IMR-90 (cell line): ENCODE data around the gene GLCCI1. TPM values are rescaled to one million over a fixed set of nuclear protein-coding genes. Genes with fewer than 3 reads are reported as not detected.

Source experiments
- ATAC-seq: fragments of 200-7000 bp; cut with Tn5 transposase; 2 replicates; pipeline ENCODE4 v1.9.1; 2020; ENCODE audit warnings: low read depth, mild to moderate bottlenecking, moderate library complexity
- BruUV-seq: library from RNA; stranded (reverse); fragments of 400-500 nt; replicated peaks from 2 replicates; lab custom pipeline; 2021; lab: Mats Ljungman, UMichigan
- CTCF ChIA-PET: fragments of 300-600 bp; formaldehyde crosslinking; extraction: SDS; loops from one replicate; lab custom pipeline; 2021; ENCODE audit warnings: antibody characterized with exemption; lab: Yijun Ruan, JAX
- POLR2A ChIA-PET: fragments of 300-600 bp; sonication (Branson Sonifier 250); formaldehyde crosslinking; loops from one replicate; lab custom pipeline; 2022; ENCODE audit warnings: antibody characterized with exemption; ENCODE audit not compliant: unreplicated experiment; lab: Charles Lee
- DNase-seq: peaks from one replicate; pipeline ENCODE4 v3.0.0; 2013
- H2AFZ ChIP-seq: replicated peaks from 2 replicates; pipeline ENCODE3; 2013; ENCODE audit warnings: low read length, mild to moderate bottlenecking; ENCODE audit not compliant: poor library complexity
- H2AK5ac ChIP-seq: 2 replicates; pipeline ENCODE4 v1.6.1; 2013; ENCODE audit warnings: low read depth, low read length, inconsistent platforms
- H2AK9ac ChIP-seq: replicated peaks from 2 replicates; pipeline ENCODE3; 2013; ENCODE audit warnings: mild to moderate bottlenecking, low read depth, low read length, moderate library complexity; ENCODE audit not compliant: poor library complexity
- H2BK120ac ChIP-seq: 2 replicates; pipeline ENCODE4 v1.6.1; 2013; ENCODE audit warnings: low read depth, low read length, inconsistent platforms
- H2BK15ac ChIP-seq: 3 replicates; pipeline ENCODE4 v1.6.1; 2013; ENCODE audit warnings: low read depth, low read length, inconsistent platforms
- H2BK20ac ChIP-seq: 2 replicates; pipeline ENCODE4 v1.6.1; 2013; ENCODE audit warnings: low read depth, mild to moderate bottlenecking, inconsistent platforms, low read length, moderate library complexity
- H2BK5ac ChIP-seq: 2 replicates; pipeline ENCODE4 v1.6.1; 2013; ENCODE audit warnings: mild to moderate bottlenecking, low read depth, low read length, inconsistent platforms; ENCODE audit not compliant: poor library complexity, severe bottlenecking
- H3K14ac ChIP-seq: replicated peaks from 2 replicates; pipeline ENCODE4 v1.6.1; 2013; ENCODE audit warnings: low read depth, low read length, inconsistent platforms
- H3K18ac ChIP-seq: 2 replicates; pipeline ENCODE4 v1.6.1; 2013; ENCODE audit warnings: low read depth, low read length, control low read depth
- H3K23ac ChIP-seq: 2 replicates; pipeline ENCODE4 v1.6.1; 2013; ENCODE audit warnings: low read depth, low read length, inconsistent platforms
- H3K27ac ChIP-seq: 2 replicates; pipeline ENCODE4 v1.5.1; 2013; ENCODE audit warnings: mild to moderate bottlenecking, control low read depth, low read length; ENCODE audit not compliant: insufficient read depth
- H3K27me3 ChIP-seq: 2 replicates; pipeline ENCODE4 v1.6.1; 2013; ENCODE audit warnings: low read length; ENCODE audit not compliant: control insufficient read depth, insufficient read depth
- H3K36me3 ChIP-seq: 2 replicates; pipeline ENCODE4 v1.6.1; 2013; ENCODE audit warnings: low read length, mixed read lengths; ENCODE audit not compliant: control insufficient read depth, insufficient read depth
- H3K4ac ChIP-seq: 2 replicates; pipeline ENCODE4 v1.6.1; 2013; ENCODE audit warnings: low read depth, low read length, inconsistent platforms
- H3K4me1 ChIP-seq: 2 replicates; pipeline ENCODE4 v1.6.1; 2013; ENCODE audit warnings: low read length, mixed read lengths; ENCODE audit not compliant: control insufficient read depth, insufficient read depth
- H3K4me2 ChIP-seq: 2 replicates; pipeline ENCODE4 v1.6.1; 2013; ENCODE audit warnings: low read depth, mild to moderate bottlenecking, control low read depth, low read length, moderate library complexity
- H3K4me3 ChIP-seq: 2 replicates; pipeline ENCODE4 v1.5.1; 2013; ENCODE audit warnings: low read depth, mild to moderate bottlenecking, control low read depth, low read length, moderate library complexity; ENCODE audit not compliant: insufficient read depth
- H3K56ac ChIP-seq: 2 replicates; pipeline ENCODE4 v1.6.1; 2013; ENCODE audit warnings: low read length, inconsistent platforms; ENCODE audit not compliant: insufficient read depth; ENCODE audit errors: extremely low read depth
- H3K79me1 ChIP-seq, 2 experiments: 2 replicates each; pipeline ENCODE4 v1.6.1; 2013; ENCODE audit warnings: low read length in 2 of 2, inconsistent platforms in 1 of 2, low read depth in 1 of 2
- H3K9ac ChIP-seq: 2 replicates; pipeline ENCODE4 v1.6.1; 2013; ENCODE audit warnings: low read depth, low read length, control low read depth
- H3K9me1 ChIP-seq: 2 replicates; pipeline ENCODE4 v1.6.1; 2013; ENCODE audit warnings: low read length, inconsistent platforms; ENCODE audit not compliant: insufficient read depth
- H3K9me3 ChIP-seq: 2 replicates; pipeline ENCODE4 v1.6.1; 2013; ENCODE audit warnings: low read length; ENCODE audit not compliant: control insufficient read depth, insufficient read depth
- H4K20me1 ChIP-seq: 2 replicates; pipeline ENCODE4 v1.6.1; 2013; ENCODE audit warnings: low read length, inconsistent platforms; ENCODE audit not compliant: insufficient read depth
- H4K5ac ChIP-seq: 2 replicates; pipeline ENCODE4 v1.6.1; 2013; ENCODE audit warnings: mild to moderate bottlenecking, low read depth, low read length, control low read depth
- H4K8ac ChIP-seq, 2 experiments: 2 replicates each; pipeline ENCODE4 v1.6.1; 2013; ENCODE audit warnings: low read depth in 2 of 2, low read length in 2 of 2, control low read depth in 1 of 2, inconsistent platforms in 1 of 2
- H4K91ac ChIP-seq: 2 replicates; pipeline ENCODE4 v1.6.1; 2013; ENCODE audit warnings: low read depth, low read length, inconsistent platforms; ENCODE audit not compliant: insufficient read depth
- BHLHE40 ChIP-seq: fragments of 150-350 bp; IDR thresholded peaks from 2 replicates; pipeline ENCODE4 v1.6.1; 2016; ENCODE audit warnings: mild to moderate bottlenecking, low read depth, low read length
- CEBPB ChIP-seq: IDR thresholded peaks from 2 replicates; pipeline ENCODE4 v1.6.1; 2012; ENCODE audit warnings: low read depth, low read length, improper control_type of control experiment
- CHD1 ChIP-seq: IDR thresholded peaks from 2 replicates; pipeline ENCODE4 v1.6.1; 2012; ENCODE audit warnings: low read depth, low read length, improper control_type of control experiment
- MAFK ChIP-seq: IDR thresholded peaks from 2 replicates; pipeline ENCODE4 v1.6.1; 2012; ENCODE audit warnings: low read depth, low read length, improper control_type of control experiment
- MAZ ChIP-seq: IDR thresholded peaks from 2 replicates; pipeline ENCODE4 v1.6.1; 2012; ENCODE audit warnings: low read depth, mild to moderate bottlenecking, low read length, improper control_type of control experiment, moderate library complexity, borderline replicate concordance
- MXI1 ChIP-seq: IDR thresholded peaks from 2 replicates; pipeline ENCODE4 v1.6.1; 2012; ENCODE audit warnings: low read depth, mild to moderate bottlenecking, low read length, moderate library complexity, borderline replicate concordance
- NFE2L2 ChIP-seq: fragments of 150-350 bp; IDR thresholded peaks from 2 replicates; pipeline ENCODE4 v1.6.1; 2016; ENCODE audit warnings: low read depth, mild to moderate bottlenecking, low read length
- POLR2A ChIP-seq: IDR thresholded peaks from 2 replicates; pipeline ENCODE4 v1.6.1; 2012; ENCODE audit warnings: mild to moderate bottlenecking, low read depth, low read length
- RAD21 ChIP-seq: IDR thresholded peaks from 2 replicates; pipeline ENCODE4 v1.6.1; 2012; ENCODE audit warnings: low read length, improper control_type of control experiment
- RCOR1 ChIP-seq: IDR thresholded peaks from 2 replicates; pipeline ENCODE4 v1.6.1; 2012; ENCODE audit warnings: mild to moderate bottlenecking, low read length, improper control_type of control experiment; ENCODE audit not compliant: insufficient replicate concordance
- RFX5 ChIP-seq: IDR thresholded peaks from 2 replicates; pipeline ENCODE4 v1.8.0; 2012; ENCODE audit warnings: low read depth, mild to moderate bottlenecking, low read length, moderate library complexity
- WGBS, 2 experiments: methylation state at CpG; one replicate each; pipeline versions ENCODE4 v1.1.5 to v1.1.7; 2013; ENCODE audit warnings: missing lambda C conversion rate in 2 of 2; ENCODE audit not compliant: insufficient read length in 1 of 2; ENCODE audit errors: extremely low coverage in 2 of 2; 5-methylcytosine and 5-hydroxymethylcytosine counted together
- dilution Hi-C: fragments of 300-500 bp; cut with HindIII; formaldehyde crosslinking; loops from one replicate; pipeline ENCODE4 v1.14.3; 2018; ENCODE audit warnings: low sequenced_read_pairs; ENCODE audit not compliant: unreplicated experiment
- in situ Hi-C: fragments of 300-500 bp; cut with MboI; formaldehyde crosslinking; loops from 3 replicates; pipeline ENCODE4 v1.14.3; 2019; ENCODE audit warnings: low sequenced_read_pairs, inconsistent platforms, mixed read lengths
- intact Hi-C: fragments of 100-400 bp; cut with micrococcal nuclease; formaldehyde crosslinking; loops from 2 replicates; pipeline ENCODE4 v1.10.0; 2022
- polyA plus RNA-seq, 3 experiments: library from polyadenylated mRNA; depleted of rRNA; stranded (reverse); fragments of >200 nt; gene quantifications; 2 replicates each; pipeline ENCODE4 v1.2.3, GENCODE V29; 2012; ENCODE audit warnings: low replicate concordance in 1 of 3
- total RNA-seq: library from RNA; depleted of rRNA; stranded (reverse); fragments of >200 nt; gene quantifications from 2 replicates; pipeline ENCODE4 v1.2.3, GENCODE V29; 2012
- TF ChIP-seq, protein P1 (sequence below): fragments of 150-350 bp; IDR thresholded peaks from 2 replicates; pipeline ENCODE4 v1.6.1; 2017; ENCODE audit warnings: mild to moderate bottlenecking, antibody characterized with exemption, low read length, low read depth
- TF ChIP-seq, protein P2 (sequence below): fragments of 150-350 bp; IDR thresholded peaks from 2 replicates; pipeline ENCODE4 v1.6.1; 2016; ENCODE audit warnings: low read depth, mild to moderate bottlenecking, low read length, moderate library complexity, borderline replicate concordance

GLCCI1 gene
- total and polyA plus RNA-seq, 2 of the 4 experiments (the other 2 are of a cell fraction), result 4.1 to 6.2 TPM

DNA sequence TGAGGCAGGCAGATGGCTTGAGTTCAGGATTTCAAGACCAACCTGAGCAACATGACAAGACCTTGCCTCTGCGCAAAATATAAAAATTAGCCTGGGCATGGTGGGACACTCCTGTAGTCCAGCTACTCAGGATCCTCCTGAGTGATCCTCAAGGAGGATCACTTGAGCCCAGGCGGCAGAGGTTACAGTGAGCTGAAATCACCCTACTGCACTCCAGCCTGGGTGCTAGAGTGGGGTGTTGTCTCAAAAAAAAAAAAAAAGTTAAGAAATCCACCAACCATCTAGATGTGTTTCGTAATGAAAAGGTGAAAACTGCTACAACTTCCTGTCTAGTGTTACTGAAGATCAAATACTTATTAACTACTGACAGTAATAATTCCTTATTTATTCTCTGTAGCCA is 8.1 kb downstream of the GLCCI1 start:
- no peaks in the 10 kb centered on the region for H3K36me3 ChIP-seq
- dilution Hi-C loops (no loop called here), in situ Hi-C loops (loop anchor here (10.0 kb wide), 1 partner anchor 292 kb away; no protein-coding TSS in a partner anchor), intact Hi-C loops (no loop called here)
- no peak for TF ChIP-seq CHD1
- TF ChIP-seq, protein P1, sequence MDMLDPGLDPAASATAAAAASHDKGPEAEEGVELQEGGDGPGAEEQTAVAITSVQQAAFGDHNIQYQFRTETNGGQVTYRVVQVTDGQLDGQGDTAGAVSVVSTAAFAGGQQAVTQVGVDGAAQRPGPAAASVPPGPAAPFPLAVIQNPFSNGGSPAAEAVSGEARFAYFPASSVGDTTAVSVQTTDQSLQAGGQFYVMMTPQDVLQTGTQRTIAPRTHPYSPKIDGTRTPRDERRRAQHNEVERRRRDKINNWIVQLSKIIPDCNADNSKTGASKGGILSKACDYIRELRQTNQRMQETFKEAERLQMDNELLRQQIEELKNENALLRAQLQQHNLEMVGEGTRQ, result no peak
- no peak for TF ChIP-seq RAD21
- no peak for TF ChIP-seq BHLHE40
- TF ChIP-seq, protein P2, sequence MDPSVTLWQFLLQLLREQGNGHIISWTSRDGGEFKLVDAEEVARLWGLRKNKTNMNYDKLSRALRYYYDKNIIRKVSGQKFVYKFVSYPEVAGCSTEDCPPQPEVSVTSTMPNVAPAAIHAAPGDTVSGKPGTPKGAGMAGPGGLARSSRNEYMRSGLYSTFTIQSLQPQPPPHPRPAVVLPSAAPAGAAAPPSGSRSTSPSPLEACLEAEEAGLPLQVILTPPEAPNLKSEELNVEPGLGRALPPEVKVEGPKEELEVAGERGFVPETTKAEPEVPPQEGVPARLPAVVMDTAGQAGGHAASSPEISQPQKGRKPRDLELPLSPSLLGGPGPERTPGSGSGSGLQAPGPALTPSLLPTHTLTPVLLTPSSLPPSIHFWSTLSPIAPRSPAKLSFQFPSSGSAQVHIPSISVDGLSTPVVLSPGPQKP, result no peak
- TF ChIP-seq RCOR1, result no peak
- no peak for TF ChIP-seq MAFK
- no peak for TF ChIP-seq MXI1
- no peak for TF ChIP-seq CEBPB
- no peak for TF ChIP-seq MAZ
- no peak for TF ChIP-seq NFE2L2
- no peak for TF ChIP-seq POLR2A
- TF ChIP-seq RFX5, result no peak
- 0 out of 2 replicates have a peak, but pooled peaks cover 3% of the 10 kb centered on the region for H3K9me1 ChIP-seq
- no peak overlapping the region for H3K14ac ChIP-seq
- H4K91ac ChIP-seq, result no peak overlapping the region
- no peak overlapping the region for H2BK5ac ChIP-seq
- H3K4ac ChIP-seq, result no peak overlapping the region
- no peak overlapping the region for H2AFZ ChIP-seq
- POLR2A ChIA-PET, result interaction anchor here (0.5 kb wide), 1 partner anchor 55 kb away, joined by 3 read pairs; no protein-coding TSS in a partner anchor
- no peak overlapping the region for H3K4me3 ChIP-seq
- CTCF ChIA-PET, result interaction anchor here (0.6 to 1.0 kb wide), 2 partner anchors 19 to 280 kb away, joined by 3 read pairs; no protein-coding TSS in a partner anchor
- H2BK15ac ChIP-seq, result no peak overlapping the region
- H3K4me2 ChIP-seq, result no peak overlapping the region
- H3K23ac ChIP-seq, result no peak overlapping the region
- no peak overlapping the region for H2BK120ac ChIP-seq
- no peak overlapping the region for H3K56ac ChIP-seq
- no peak overlapping the region for H4K8ac ChIP-seq
- no peak overlapping the region for H4K5ac ChIP-seq
- ATAC-seq, result no peak
- no peak overlapping the region for H2AK9ac ChIP-seq
- no peak overlapping the region for H2AK5ac ChIP-seq
- BruUV-seq, result no TSS peak
- H3K9me3 ChIP-seq, result no peaks in the 10 kb centered on the region
- no peak overlapping the region for H3K18ac ChIP-seq
- WGBS, 2 experiments, result no CpG with 5 or more reads among the region's 3 CpGs
- no peak overlapping the region for H2BK20ac ChIP-seq
- no peaks in the 10 kb centered on the region for H3K27me3 ChIP-seq
- DNase-seq, result no peak
- peaks cover 17 to 40% of the 10 kb centered on the region in 2 experiments; a peak in 3 of 4 replicates for H3K79me1 ChIP-seq
- peaks cover 2% of the 10 kb centered on the region; the same call in 1 of the 2 replicates for H3K4me1 ChIP-seq
- H3K27ac ChIP-seq, result no peak overlapping the region
- H3K9ac ChIP-seq, result no peak overlapping the region
- peaks cover 10% of the 10 kb centered on the region; the same call in 1 of the 2 replicates for H4K20me1 ChIP-seq
